OCI-M2 (cell line): ENCODE measurements around the gene PPP1R3G.

Experiments used
- DNase-seq: peaks from one replicate; lab custom pipeline; 2025; ENCODE audit not compliant: unreplicated experiment; lab: John Stamatoyannopoulos, UW

The PPP1R3G gene

GRCh38 chr6:5093231-5094015, 8.3 kb downstream of the PPP1R3G start:
- no peak for DNase-seq

GRCh38 chr6:5094327-5094726, 9.2 kb downstream of the PPP1R3G start:
- DNase-seq: no peak

DNA sequence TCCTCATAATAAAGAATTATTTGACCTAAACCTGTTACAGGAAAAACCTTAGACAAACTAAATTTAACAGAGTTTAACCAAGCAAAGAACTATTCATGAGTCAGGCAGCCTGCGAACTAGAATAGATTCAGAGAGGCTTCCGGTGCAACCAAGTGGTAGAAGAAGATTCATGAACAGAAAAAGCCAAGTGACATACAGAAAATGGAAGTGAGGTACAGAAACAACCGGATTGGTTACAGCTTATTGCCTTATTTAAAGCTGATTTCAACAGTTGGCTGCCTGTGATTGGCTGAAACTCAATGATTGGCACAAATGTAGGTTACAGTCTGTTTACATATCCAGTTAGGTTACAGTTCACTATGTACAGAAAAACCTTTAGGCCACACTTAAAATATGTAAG, 10.1 kb downstream of the PPP1R3G start:
- no peak for DNase-seq

- DNase-seq: no peak
Observed at GRCh38 chr6:5096482-5096881, 11.3 kb downstream of the PPP1R3G start.

- DNase-seq: no peak
Observed at GRCh38 chr6:5098501-5099270, 13.5 kb downstream of the PPP1R3G start.

- DNase-seq: no peak
Observed at GRCh38 chr6:5099537-5099936, 14.4 kb downstream of the PPP1R3G start.

DNA sequence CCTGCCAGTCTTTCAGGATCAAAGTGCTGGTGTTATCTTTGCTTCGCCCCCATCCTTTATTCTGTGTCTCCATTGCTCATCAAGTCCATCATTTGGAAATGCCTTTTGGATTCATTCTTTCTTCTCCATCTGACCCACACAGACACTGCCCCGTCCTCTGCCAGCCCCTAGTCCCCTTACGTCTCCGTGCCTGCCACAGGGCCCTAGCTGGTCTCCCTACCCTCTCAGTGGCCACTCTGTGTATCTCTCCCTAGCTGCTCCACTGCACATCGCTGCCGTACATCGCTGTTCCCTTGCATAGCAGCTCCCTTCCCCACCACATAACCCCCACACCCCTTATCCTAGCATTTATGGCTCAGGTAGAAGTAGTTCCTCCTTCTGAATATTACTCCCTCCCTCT, 15.7 kb downstream of the PPP1R3G start:
- no peak for DNase-seq

- no peak for DNase-seq
Observed at GRCh38 chr6:5102267-5102970, 17.3 kb downstream of the PPP1R3G start.

- DNase-seq: no peak
Observed at GRCh38 chr6:5103250-5103649, 18.1 kb downstream of the PPP1R3G start.

- no peak for DNase-seq
Observed at GRCh38 chr6:5104667-5105066, 19.5 kb downstream of the PPP1R3G start.

- DNase-seq: no peak
Observed at GRCh38 chr6:5105146-5105545, 20.0 kb downstream of the PPP1R3G start.

DNA sequence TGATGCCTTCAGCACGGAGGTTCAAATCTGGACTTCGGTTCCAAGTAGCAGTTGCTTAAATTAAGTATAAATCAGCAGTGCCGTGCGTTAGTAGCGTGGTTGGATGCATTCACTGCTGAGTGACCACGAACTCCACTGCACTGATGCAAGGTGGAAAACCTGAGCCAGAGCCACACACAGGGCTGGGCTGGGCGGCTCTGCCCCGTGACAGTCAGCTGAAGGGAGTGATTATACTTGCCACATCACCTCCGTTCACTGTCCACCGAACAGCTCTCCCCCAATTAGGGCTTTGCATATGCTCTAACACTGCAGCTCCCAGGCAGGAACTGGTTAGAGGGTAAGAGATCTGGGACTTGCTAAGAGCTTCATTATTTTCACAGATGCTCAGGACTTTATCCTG, 22.2 kb downstream of the PPP1R3G start:
- DNase-seq: no peak

GRCh38 chr6:5108068-5108467, 22.9 kb downstream of the PPP1R3G start:
- DNase-seq: no peak

- DNase-seq: no peak
Observed at GRCh38 chr6:5108536-5109150, 23.5 kb downstream of the PPP1R3G start.

DNA sequence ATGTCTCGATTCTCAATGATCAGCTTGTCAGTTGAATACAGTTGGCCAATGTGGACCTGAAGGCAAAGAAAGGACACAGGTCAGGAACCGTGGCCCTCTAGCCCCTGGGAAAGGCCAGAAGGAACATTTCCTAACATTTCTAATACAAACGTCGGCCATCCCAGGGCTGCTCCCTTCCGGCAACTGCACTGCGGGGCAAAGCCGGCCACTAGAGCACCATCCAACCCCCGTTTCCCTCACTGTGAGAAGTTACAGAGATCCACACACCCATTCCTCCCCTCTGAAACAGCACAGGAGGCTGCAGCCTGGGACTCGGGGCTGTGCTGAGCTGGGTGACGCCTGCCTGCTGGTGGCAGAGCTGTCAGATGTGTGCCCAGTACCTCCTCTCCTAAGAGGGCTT, 24.3 kb downstream of the PPP1R3G start:
- DNase-seq: no peak

DNA sequence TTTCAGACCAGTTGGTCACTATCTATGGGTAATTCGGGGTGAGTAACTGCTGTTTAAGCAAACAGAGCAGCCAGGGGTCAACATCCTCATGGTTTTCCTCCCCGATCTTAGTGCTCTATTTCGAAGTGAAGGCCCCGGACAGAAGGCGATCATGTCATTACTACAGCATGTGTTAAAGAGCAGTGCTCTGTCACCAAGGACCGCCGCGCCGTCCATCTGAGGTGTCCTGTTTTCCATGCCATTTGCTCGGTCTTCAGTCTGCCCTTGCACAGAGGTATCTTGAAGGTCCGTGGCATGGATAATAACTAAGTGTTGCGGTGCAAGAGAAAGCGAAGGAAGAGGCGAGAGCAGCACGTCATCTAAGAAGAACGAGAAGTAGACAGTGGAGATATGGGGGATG, 25.1 kb downstream of the PPP1R3G start:
- no peak for DNase-seq

GRCh38 chr6:5111626-5112025, 26.5 kb downstream of the PPP1R3G start:
- no peak for DNase-seq

DNA sequence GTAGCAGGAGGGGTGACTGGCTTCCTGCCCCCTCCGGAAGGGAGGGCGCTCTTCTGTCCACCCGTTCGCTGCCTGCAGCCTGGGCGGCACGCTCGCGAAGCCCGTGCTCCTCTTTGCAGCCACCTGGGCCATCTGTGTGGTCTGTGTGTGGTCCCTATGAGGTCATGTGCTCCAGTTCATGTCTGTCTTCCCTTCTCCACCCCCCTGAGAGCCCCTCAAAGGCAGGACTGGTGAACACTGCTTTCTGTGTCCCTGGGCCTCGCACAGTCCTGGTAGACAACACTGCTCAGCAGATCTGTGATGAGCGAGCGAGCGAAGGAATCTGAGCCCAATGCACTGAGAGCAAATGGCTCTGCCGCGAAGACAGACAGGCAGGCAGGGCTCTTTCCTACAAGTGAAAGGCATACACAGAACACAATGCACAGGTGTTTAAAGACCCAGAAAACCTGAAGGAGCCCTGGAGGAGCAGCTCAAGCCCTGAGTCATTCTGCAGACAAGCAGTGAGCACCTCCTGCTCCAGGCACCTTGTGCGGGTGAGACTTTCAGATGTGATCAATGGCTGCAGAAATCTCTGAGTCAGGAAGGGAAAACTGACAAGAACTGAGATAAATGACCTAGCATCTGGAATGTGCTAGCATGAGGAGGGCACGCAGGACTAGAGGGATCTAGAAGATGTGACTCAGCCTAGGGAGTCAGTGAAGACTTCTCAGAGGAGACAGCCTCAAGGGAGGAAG, 27.1 kb downstream of the PPP1R3G start:
- no peak for DNase-seq

DNA sequence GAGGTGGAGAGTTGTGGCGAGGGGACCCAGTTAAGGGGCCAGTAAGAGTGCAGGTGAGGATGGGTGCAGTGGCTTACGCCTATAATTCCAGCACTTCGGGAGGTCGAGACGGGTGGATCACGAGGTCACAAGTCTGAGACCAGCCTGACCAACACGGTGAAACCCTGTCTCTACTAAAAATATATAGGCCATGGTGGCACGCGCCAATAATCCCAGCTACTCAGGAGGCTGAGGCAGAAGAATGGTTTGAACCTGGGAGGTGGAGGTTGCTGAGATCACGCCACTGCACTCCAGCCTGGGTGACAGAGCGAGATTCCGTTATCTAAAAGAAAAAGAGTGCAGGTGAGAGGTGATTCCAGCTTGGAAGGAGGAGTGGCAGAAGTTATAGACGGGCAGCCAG, 28.0 kb downstream of the PPP1R3G start:
- DNase-seq: no peak

- no peak for DNase-seq
Observed at GRCh38 chr6:5115168-5115567, 30.0 kb downstream of the PPP1R3G start.
